ENCODE measurements around the gene ALDH1B1.

DNA sequence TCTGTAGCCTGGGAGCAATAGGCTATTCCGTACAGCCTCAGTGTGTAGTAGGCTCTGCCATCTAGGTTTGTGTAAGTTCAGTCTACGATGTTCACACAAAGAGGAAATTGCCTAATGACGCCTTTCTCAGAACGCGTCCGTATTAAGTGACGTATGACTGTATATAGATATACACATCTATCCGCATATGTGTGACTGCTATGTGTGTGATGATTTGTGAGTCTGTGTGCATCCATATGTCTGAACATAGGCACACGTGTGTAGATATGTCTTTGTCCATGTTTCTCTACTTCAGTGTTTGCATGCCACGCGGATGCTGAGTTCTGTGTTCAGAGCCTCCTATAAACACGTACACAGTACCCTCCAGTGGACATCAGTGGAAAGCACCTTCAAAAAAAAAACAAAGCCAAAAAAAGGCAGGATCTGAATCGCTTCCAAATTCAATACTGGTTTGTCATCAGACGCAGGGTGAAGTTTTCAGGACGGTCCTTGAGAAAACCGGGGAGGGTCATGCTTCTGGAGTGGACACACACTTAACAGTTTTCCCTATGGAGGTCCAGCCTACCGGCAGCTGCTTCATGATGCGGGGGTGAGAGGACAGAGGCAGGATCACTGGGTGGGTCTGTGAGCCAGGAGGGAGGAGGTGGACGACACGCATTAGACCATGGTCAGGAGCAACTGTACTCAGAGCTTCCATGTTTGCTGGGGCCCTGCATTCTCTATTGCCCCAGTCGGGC lies 29.5 kb upstream of the ALDH1B1 start:
- TF ChIP-seq, protein P1, sequence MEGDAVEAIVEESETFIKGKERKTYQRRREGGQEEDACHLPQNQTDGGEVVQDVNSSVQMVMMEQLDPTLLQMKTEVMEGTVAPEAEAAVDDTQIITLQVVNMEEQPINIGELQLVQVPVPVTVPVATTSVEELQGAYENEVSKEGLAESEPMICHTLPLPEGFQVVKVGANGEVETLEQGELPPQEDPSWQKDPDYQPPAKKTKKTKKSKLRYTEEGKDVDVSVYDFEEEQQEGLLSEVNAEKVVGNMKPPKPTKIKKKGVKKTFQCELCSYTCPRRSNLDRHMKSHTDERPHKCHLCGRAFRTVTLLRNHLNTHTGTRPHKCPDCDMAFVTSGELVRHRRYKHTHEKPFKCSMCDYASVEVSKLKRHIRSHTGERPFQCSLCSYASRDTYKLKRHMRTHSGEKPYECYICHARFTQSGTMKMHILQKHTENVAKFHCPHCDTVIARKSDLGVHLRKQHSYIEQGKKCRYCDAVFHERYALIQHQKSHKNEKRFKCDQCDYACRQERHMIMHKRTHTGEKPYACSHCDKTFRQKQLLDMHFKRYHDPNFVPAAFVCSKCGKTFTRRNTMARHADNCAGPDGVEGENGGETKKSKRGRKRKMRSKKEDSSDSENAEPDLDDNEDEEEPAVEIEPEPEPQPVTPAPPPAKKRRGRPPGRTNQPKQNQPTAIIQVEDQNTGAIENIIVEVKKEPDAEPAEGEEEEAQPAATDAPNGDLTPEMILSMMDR (IDR thresholded peaks at IDR 0.05), result peak in 4 of 5 experiments; percentile 29 to 48 (median 43)
- TF ChIP-seq POLR2A (IDR thresholded peaks at IDR 0.05), result no peak
- peak in 1 of 2 donors; percentile 18 for TF ChIP-seq EP300 (IDR thresholded peaks at IDR 0.05)

All from tibial nerve (tissue), 4 donors.